Measurements from ENCODE around the gene PICALM. TPM values are rescaled to one million over a fixed set of nuclear protein-coding genes. Genes with fewer than 3 reads are reported as not detected.

Gene PICALM
- total and polyA plus RNA-seq, 10 of the 15 experiments (the other 5 are each of a cell fraction or from before 2014, with no cell fraction given): 4.3 to 150 (median 41.8) TPM

GRCh38 chr11:86097980-86098379 lies 29.1 kb upstream of the PICALM start:
- Histone ChIP-seq H3K4me1 (ENCODE audit: control insufficient read depth, insufficient read depth, low read length) (no peaks in the 10 kb centered on the region), H3K79me2 (ENCODE audit: control insufficient read depth, insufficient read depth, low read length) (no peaks in the 10 kb centered on the region), H3K36me3 (ENCODE audit: control insufficient read depth in 2 of 2, insufficient read depth in 2 of 2, low read length in 1 of 2) (no peaks in the 10 kb centered on the region), H3K9ac (ENCODE audit: control insufficient read depth, insufficient read depth, low read length) (no peak overlapping the region), H3K27me3 (replicated peaks in 1 of 2; ENCODE audit: control insufficient read depth in 2 of 2, insufficient read depth in 2 of 2, low read length in 1 of 2) (no peaks in the 10 kb centered on the region), H4K20me1 (ENCODE audit: control insufficient read depth, insufficient read depth) (no peaks in the 10 kb centered on the region), H2AFZ (ENCODE audit: control insufficient read depth, low read depth, low read length) (no peak overlapping the region), H3K27ac (ENCODE audit: control insufficient read depth, insufficient read depth) (no peak overlapping the region), H3K9me3 (replicated peaks; ENCODE audit: control insufficient read depth, insufficient read depth, low read length) (no peaks in the 10 kb centered on the region), H3K4me2 (ENCODE audit: control insufficient read depth, insufficient read depth) (no peak overlapping the region), H3K4me3 (no peak overlapping the region)
- no TSS peak for BruUV-seq (replicated peaks)
- in situ Hi-C loops (cut with MboI) (no loop called here), intact Hi-C loops (cut with micrococcal nuclease; ENCODE audit: unreplicated experiment) (no loop called here)
- ChIA-PET SMC1A (ENCODE audit: uncharacterized antibody, unreplicated experiment) (interaction anchor here (0.9 to 1.7 kb wide), 3 partner anchors 29 to 70 kb away, joined by 3 to 4 read pairs (median 4); no protein-coding TSS in a partner anchor), RAD21 (ENCODE audit: unreplicated experiment) (no interaction called here), CTCF (interaction anchor here (0.6 to 1.4 kb wide), 3 partner anchors 10 to 34 kb away, joined by 3 to 5 read pairs (median 3); no protein-coding TSS in a partner anchor), POLR2A (no interaction called here)
- FAIRE-seq: no peak
- DNase-seq (ENCODE audit: low read depth, low spot score): no peak
- WGBS (ENCODE audit: insufficient coverage, insufficient replicate concordance, low lambda C conversion rate, missing lambda C conversion rate): 44% methylated on average over 1 of the region's 1 CpG
- ATAC-seq: no peak
- TF ChIP-seq KDM1A (IDR thresholded peaks at IDR 0.05; ENCODE audit: borderline replicate concordance): no peak
- TF ChIP-seq EZH2 (IDR thresholded peaks at IDR 0.05; ENCODE audit: borderline replicate concordance, control insufficient read depth, low read depth, low read length): no peak
- no peak for TF ChIP-seq SIN3A (IDR thresholded peaks at IDR 0.05; ENCODE audit: low read depth, low read length)
- no peak for TF ChIP-seq BACH1 (IDR thresholded peaks at IDR 0.05; ENCODE audit: borderline replicate concordance)
- no peak for TF ChIP-seq NFIC (IDR thresholded peaks at IDR 0.05; ENCODE audit: low read depth, low read length)
- no peak for TF ChIP-seq RUNX3 (IDR thresholded peaks at IDR 0.05; ENCODE audit: low read length)
- TF ChIP-seq RAD21 (IDR thresholded peaks at IDR 0.05; ENCODE audit: insufficient read depth, low read depth, low read length): no peak
- no peak for TF ChIP-seq TARDBP (IDR thresholded peaks at IDR 0.05; ENCODE audit: borderline replicate concordance)
- no peak for TF ChIP-seq NFYB (IDR thresholded peaks at IDR 0.05; ENCODE audit: insufficient read depth, low read depth, low read length)
- TF ChIP-seq ZBED1 (IDR thresholded peaks at IDR 0.05; ENCODE audit: borderline replicate concordance): no peak
- no peak for TF ChIP-seq EP300 (IDR thresholded peaks at IDR 0.05; ENCODE audit: borderline replicate concordance in 1 of 2, control insufficient read depth in 1 of 2, low read depth in 2 of 2, low read length in 2 of 2)

Measured in GM12878 (cell line).